ENCODE data around the gene CYP2E1.
"Not testable (repeated sequence)": the region's sequence is repeated elsewhere in the genome, so short reads cannot be mapped to it uniquely, and the experiment has no call there.

CYP2E1 gene

DNA sequence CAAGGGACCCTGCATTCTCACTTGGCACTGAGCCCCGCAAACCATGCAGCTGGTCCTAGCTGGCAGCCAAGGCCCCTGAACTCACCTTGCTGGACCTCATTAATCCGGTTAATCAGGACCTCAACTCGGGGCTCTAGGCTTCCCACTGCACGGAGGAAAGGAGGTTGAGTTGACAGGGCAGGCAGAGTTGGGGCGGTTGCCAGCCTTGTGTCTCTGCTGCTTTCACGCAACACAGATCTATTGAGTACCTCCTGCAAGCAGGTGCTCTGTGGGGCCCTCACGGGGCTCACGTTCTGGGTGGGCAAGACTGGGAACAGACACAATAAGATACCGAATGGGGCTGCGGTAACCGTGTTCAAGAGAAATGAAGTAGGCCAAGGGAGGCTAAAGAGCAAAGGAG lies 32.1 kb downstream of the CYP2E1 start:
- TF ChIP-seq, protein P1, sequence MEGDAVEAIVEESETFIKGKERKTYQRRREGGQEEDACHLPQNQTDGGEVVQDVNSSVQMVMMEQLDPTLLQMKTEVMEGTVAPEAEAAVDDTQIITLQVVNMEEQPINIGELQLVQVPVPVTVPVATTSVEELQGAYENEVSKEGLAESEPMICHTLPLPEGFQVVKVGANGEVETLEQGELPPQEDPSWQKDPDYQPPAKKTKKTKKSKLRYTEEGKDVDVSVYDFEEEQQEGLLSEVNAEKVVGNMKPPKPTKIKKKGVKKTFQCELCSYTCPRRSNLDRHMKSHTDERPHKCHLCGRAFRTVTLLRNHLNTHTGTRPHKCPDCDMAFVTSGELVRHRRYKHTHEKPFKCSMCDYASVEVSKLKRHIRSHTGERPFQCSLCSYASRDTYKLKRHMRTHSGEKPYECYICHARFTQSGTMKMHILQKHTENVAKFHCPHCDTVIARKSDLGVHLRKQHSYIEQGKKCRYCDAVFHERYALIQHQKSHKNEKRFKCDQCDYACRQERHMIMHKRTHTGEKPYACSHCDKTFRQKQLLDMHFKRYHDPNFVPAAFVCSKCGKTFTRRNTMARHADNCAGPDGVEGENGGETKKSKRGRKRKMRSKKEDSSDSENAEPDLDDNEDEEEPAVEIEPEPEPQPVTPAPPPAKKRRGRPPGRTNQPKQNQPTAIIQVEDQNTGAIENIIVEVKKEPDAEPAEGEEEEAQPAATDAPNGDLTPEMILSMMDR (IDR thresholded peaks at IDR 0.05; ENCODE audit: borderline replicate concordance, control extremely low read depth, extremely low read depth, insufficient read depth, missing control alignments), result no peak
- in situ Hi-C loops (cut with MboI; ENCODE audit: low sequenced_read_pairs, unreplicated experiment), result no loop called here
- no peak for DNase-seq (ENCODE audit: low spot score)

DNA sequence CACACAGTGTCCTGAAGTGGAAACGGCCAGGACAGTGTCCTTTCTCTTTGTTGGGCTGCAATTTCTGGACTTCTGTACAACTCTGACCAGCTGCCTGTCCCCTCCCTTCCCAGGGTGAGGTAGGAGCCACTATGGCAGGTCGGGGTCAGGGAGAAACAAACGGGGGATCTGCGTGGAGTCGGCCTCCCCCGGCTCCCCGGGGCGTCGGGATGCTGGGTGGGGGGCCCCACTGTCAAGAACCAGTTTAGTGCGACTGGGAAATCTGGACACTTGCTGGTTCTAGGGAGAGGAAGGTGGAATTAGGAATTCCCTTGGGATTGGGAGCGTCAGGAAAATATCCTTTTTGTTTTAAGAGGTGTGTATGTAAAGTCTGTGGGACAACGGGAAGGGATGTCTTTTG lies 37.7 kb downstream of the CYP2E1 start:
- no peak for DNase-seq (ENCODE audit: low spot score)
- TF ChIP-seq, protein P1 (IDR thresholded peaks at IDR 0.05; ENCODE audit: borderline replicate concordance, control extremely low read depth, extremely low read depth, insufficient read depth, missing control alignments), result no peak
- in situ Hi-C loops (cut with MboI; ENCODE audit: low sequenced_read_pairs, unreplicated experiment), result no loop called here

DNA sequence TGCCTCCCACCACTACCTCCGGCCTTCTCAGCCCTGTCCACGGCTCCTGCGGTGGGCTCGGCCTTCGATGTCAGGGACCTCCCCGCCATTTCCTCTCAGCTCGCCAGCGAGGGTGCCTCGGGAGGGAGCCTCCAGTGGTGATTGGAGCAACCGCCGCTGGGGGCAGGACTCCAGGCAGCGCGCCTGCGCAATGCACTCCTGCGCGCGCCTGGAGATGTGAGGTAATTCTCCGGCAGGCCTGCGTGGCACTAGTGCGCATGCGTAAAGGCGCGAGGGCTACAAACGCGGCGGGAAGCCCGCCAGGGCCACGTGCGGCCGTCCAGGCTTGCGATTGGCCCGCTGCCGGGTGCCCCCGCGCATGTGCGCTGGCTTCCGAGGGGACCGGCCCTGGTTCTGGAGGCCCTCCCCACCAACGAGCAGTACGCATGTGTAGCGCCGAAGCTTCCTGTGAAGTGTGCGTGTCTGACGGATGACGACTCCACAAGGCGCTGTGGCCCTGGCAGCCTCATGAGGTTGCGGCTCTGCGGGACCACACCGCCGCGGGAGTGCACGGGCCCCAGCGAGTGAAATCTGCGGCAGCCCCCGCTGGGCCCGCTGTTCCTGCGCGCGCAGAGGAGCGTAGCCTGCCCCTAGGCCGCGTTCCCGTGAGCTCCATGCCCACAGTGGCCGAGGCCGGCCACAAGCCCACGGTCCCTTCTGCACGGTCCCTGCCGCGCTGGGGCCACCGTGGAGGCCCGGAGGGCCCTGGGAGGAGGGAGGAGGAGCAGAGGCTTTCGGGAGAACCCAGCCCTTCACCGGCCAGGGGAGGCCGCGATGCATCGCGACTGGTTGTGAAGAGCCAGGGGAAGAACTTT lies 38.5 kb downstream of the CYP2E1 start, which contains the start of gene SYCE1:
Gene SYCE1, minus strand, starts transcription at position 143 of the 854 bp plus-strand sequence. Its CDS starts 54 bp downstream, at position 89.
- TF ChIP-seq, protein P1 (IDR thresholded peaks at IDR 0.05; ENCODE audit: borderline replicate concordance, control extremely low read depth, extremely low read depth, insufficient read depth, missing control alignments), result no peak
- DNase-seq (ENCODE audit: low spot score), result no peak
- in situ Hi-C loops (cut with MboI; ENCODE audit: low sequenced_read_pairs, unreplicated experiment), result no loop called here

DNA sequence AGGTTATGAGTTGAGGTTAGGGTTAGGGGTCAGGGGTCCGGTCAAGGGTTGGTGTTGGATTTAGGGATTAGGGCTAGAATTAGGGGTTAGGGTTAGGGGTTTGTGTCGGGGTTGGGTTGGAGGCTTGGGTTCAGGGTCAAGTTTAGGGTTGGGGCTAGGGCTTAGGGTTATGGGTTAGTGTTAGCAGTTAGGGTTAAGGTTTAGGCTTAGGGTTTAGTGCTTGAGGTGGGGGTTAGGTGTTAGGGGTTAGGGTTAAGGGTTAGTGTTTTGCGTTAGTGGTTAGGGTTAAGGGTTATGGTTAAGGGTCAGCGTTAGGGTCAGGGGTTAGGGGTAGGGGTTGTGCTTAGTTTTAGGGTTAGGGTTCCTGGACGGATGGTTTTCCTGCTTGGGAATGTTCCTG lies 40.0 kb downstream of the CYP2E1 start:
- TF ChIP-seq, protein P1 (IDR thresholded peaks at IDR 0.05; ENCODE audit: borderline replicate concordance, control extremely low read depth, extremely low read depth, insufficient read depth, missing control alignments), result no peak
- in situ Hi-C loops (cut with MboI; ENCODE audit: low sequenced_read_pairs, unreplicated experiment), result no loop called here
- no peak for DNase-seq (ENCODE audit: low spot score)

DNA sequence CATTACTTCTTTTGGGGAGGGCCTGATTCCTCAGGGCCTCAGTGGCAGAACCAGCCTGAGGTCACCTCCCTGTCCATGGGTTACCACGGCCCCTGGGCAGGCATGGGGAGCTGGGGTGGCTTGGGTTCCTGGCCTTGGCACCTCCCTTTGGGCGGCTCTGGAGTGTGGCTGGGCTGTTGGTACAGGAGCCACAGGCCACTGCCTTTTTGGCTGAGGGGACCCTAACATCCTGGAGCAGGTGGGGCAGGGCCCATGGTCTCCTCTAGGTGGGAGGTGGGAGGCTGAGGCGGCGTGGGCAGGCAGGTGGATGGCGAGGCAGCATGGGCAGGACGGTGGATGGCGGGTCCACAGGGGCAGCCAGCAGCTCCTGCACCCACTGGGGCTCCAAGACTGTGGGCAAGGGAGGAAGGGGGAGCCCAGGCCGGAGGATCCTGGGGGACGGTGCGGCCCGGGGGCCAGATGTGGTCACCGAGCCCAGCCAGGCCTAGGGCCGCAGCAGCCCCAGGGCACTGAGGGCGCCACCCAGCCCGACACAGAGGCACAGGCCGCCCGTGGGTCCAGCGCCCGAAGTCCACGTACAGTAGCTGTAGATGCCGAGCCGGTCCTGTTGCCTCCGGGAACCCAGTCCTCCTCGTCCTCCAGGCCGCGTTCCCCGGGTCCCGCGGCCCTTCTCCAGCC lies 40.6 kb downstream of the CYP2E1 start:
- TF ChIP-seq, protein P1 (IDR thresholded peaks at IDR 0.05; ENCODE audit: borderline replicate concordance, control extremely low read depth, extremely low read depth, insufficient read depth, missing control alignments), result no peak
- in situ Hi-C loops (cut with MboI; ENCODE audit: low sequenced_read_pairs, unreplicated experiment), result no loop called here
- no peak for DNase-seq (ENCODE audit: low spot score)

DNA sequence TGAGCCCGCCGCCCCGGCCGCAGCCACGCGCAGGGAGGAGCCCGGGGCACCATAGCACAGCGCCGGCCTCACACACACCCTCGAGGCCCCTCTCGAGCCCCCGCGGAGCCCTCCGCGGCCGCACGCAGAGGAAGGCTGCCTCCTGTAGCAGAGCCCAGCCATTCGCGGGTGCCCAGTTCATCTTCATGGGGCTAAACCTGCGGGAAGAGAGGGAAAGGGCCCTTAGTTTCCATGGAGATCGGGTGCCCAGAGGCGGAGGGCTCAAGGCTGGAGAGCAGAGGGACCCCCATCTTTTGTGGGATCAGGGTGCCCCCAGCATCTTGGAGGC lies 41.1 kb downstream of the CYP2E1 start:
- in situ Hi-C loops (cut with MboI; ENCODE audit: low sequenced_read_pairs, unreplicated experiment), result no loop called here
- DNase-seq (ENCODE audit: low spot score), result no peak
- TF ChIP-seq, protein P1 (IDR thresholded peaks at IDR 0.05; ENCODE audit: borderline replicate concordance, control extremely low read depth, extremely low read depth, insufficient read depth, missing control alignments), result no peak

DNA sequence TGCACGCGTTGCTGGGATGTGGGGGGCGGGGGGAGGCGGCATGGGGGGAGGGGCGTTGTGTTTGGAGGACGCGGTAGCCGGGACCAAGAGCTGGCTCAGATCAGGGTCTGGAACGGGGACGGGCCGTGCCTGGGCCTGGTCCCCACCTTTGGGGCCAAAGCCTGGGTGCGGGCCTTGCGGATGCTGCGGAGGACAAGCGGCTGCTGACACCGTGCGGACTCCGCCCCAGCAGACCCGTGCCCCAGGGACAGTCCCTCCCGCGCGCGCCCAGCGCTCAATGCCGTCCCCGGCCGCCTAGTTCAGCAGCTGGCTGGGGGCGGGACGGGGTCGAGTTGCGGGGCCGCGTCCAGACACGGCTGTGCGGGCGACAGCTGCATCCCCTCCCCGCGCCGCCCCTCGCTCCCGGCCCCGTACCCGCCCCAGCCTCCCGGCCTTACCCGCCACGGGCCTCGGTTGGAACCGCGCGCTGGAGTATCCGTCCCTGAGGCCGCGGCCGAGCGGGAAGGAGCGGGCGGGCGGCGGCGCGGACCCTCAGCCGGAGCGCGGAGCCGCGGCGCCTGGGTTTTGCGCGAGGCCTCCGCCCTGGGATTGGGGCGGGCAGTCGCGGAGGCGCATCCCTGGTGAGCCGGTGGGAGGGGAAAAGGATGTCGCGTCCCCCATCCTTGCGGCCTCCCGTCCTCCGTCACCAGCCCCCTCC lies 41.8 kb downstream of the CYP2E1 start:
- DNase-seq (ENCODE audit: low spot score); in situ Hi-C loops (cut with MboI; ENCODE audit: low sequenced_read_pairs, unreplicated experiment): not testable (repeated sequence)

DNA sequence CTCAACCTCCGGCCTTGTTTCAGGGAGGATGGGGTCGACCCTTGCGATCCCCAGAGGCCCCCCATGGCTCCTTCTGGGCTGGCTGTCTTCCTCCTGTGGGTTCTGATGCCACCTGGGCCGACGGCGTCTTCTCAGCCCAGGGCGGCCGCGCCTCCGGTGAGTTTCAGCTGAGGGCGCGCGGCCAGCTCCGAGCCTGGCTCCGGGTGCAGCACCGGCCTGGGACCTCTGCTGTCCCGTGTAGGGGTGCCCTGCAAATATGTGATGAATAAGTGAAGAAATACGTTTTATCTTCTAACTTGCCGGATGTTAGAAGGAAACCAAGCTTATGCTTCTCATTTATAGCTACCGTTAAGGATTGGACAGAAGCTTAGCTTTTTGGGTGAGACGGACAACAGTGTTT lies 42.6 kb downstream of the CYP2E1 start:
- DNase-seq (ENCODE audit: low spot score); in situ Hi-C loops (cut with MboI; ENCODE audit: low sequenced_read_pairs, unreplicated experiment): not testable (repeated sequence)

DNA sequence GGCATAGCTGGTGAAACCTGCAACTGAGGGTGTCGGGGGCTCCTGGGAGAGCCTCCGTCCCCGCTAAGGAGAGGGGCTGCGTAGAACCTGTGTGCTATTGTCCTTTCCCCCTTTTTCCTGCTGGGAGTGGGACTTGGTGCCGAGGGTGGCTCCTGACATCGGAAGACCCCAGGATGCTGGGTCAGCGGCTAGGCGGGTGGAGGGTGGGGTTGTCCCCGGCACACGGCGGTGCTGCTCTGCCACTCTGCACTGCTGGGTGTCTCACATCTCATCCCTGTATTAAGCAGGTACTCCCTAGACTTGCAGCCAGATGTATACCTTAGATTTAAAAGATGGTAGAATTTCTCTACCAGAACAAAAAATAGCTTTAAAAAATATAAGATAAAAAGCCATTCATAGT lies 44.9 kb downstream of the CYP2E1 start:
- in situ Hi-C loops (cut with MboI; ENCODE audit: low sequenced_read_pairs, unreplicated experiment); DNase-seq (ENCODE audit: low spot score): not testable (repeated sequence)

DNA sequence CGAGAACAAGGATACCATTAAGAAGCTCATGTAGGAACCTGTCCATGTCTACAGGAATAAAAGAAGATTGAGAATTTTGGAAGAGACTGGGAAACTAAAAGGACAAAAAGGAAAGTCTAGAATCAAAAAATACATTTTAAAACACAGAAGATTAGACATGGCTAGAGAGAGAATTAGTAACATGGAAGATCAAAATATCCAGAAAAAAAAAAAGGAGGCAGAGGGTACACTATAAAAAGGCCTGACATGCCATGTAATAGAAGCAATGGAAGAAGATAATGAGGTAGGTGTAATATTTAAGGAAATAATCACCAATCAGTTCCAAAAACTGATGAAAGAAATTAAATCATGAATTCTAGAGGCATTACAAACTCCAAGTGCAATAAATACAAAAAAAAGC lies 46.3 kb downstream of the CYP2E1 start:
- in situ Hi-C loops (cut with MboI; ENCODE audit: low sequenced_read_pairs, unreplicated experiment), result not testable (repeated sequence)

More for the DNA sequence above, 46.3 kb downstream of the CYP2E1 start:
- DNase-seq (ENCODE audit: low spot score), result not testable (repeated sequence)

All from GM13976 (cell line).